Right lobe of liver (tissue), 6 donors: Measurements from ENCODE around the gene MDFI. TPM values are rescaled to one million over a fixed set of nuclear protein-coding genes. Genes with fewer than 3 reads are reported as not detected.

Source experiments
- ATAC-seq, 4 donors: fragments of 200-7000 bp; cut with Tn5 transposase; one replicate each; pipeline ENCODE4 v1.9.1; 2020; ENCODE audit warnings: mild to moderate bottlenecking in 4 of 4, moderate library complexity in 4 of 4
- DNase-seq, 3 donors: peaks; one replicate each; pipeline ENCODE4 v3.0.0-alpha.2; 2020
- H3K27ac ChIP-seq, 3 donors: fragments of 200-600 bp; one replicate each; pipeline ENCODE4 v1.8.0; 2022
- H3K27me3 ChIP-seq, 2 donors: fragments of 200-600 bp; one replicate each; pipeline ENCODE4 v1.8.0; 2022
- H3K36me3 ChIP-seq, 4 donors: fragments of 200-600 bp; sonication (generic) in 1 of 4; one replicate each; pipeline versions ENCODE4 v1.5.1 to v1.8.0; 2017 to 2022; ENCODE audit warnings: control low read depth in 1 of 4
- H3K4me1 ChIP-seq, 4 donors: fragments of 200-600 bp; sonication (generic) in 1 of 4; one replicate each; pipeline versions ENCODE4 v1.5.1 to v1.8.0; 2017 to 2022; ENCODE audit warnings: control low read depth in 1 of 4
- H3K4me3 ChIP-seq, 3 donors: fragments of 200-600 bp; one replicate each; pipeline ENCODE4 v1.8.0; 2022
- H3K9me3 ChIP-seq, 4 donors: fragments of 200-600 bp; sonication (generic) in 1 of 4; one replicate each; pipeline versions ENCODE4 v1.5.1 to v1.8.0; 2017 to 2022; ENCODE audit warnings: control low read depth in 1 of 4
- POLR2A ChIP-seq: fragments of 450-650 bp; IDR thresholded peaks from one replicate; pipeline ENCODE4 v1.6.1; 2017; ENCODE audit warnings: antibody characterized with exemption, mild to moderate bottlenecking
- WGBS: methylation state at CpG from one replicate; pipeline ENCODE4 v1.1.6; 2018; ENCODE audit warnings: low coverage, low lambda C conversion rate; ENCODE audit not compliant: insufficient coverage; ENCODE audit errors: missing lambda C conversion rate; 5-methylcytosine and 5-hydroxymethylcytosine counted together
- intact Hi-C, 2 donors: fragments of 100-400 bp; cut with DNase I; formaldehyde crosslinking; loops; one replicate each; pipeline versions ENCODE4 v1.11.2 to v1.14.1; 2022
- total RNA-seq, 6 experiments: library from RNA; depleted of rRNA in 2 of 6; stranded (reverse); fragments of >200 nt in 2 of 6; fragmentation: NEBNext Ultra II Directional in 3 of 6; extraction: Animal tissue kit (Norgen Biotek cat#: 25700) in 3 of 6; gene quantifications; one replicate each; pipeline versions ENCODE4 v1.1.0 to v1.2.4, GENCODE V29; 2016 to 2023
- TF ChIP-seq, protein P1 (sequence below), 4 donors: fragments of 200-600 bp in 3 of 4; fragments of 450-650 bp in 1 of 4; IDR thresholded peaks; one replicate each; pipeline versions ENCODE4 v1.5.1 to v1.8.0; 2016 to 2022; ENCODE audit warnings: antibody characterized with exemption in 4 of 4, mild to moderate bottlenecking in 2 of 4
- donor health status: DM: no; HTN: yes; CAD: no.
- donor health status: DM: no; HTN: no; CAD: no.
- donor health status: DM: no; HTN: no; CAD: no.
- donor health status: DM: no; HTN: yes; CAD: no.
- donor health status: DM: no; HTN: yes; CAD: no.

Gene MDFI
- total RNA-seq, 6 experiments from 2014 or later: 0.29 to 2.4 (median 1.1) TPM; not detected in 3

DNA sequence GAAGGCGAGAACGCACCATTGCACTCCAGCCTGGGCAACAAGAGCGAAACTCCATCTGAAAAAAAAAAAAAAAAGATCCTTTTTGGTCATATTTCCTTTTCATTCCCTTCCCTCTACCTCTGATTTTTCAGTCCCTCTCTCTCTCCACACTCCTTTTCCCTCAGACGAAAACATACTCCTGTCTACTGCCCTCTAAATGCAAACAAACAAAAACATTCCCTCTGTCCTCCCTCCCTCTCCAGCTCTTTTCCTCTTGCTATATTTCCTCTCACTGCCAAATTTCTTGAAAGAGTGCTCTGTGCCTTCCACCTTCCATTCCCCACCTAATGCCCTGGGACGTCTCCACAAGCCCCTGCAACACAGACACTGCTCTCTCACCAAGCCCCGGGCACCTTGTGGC lies 14.9 kb upstream of the MDFI start:
- no peak for ATAC-seq
- H3K27ac ChIP-seq: no peak overlapping the region
- 78% methylated on average over 3 of the region's 6 CpGs for WGBS
- no peak for TF ChIP-seq POLR2A
- TF ChIP-seq, protein P1, sequence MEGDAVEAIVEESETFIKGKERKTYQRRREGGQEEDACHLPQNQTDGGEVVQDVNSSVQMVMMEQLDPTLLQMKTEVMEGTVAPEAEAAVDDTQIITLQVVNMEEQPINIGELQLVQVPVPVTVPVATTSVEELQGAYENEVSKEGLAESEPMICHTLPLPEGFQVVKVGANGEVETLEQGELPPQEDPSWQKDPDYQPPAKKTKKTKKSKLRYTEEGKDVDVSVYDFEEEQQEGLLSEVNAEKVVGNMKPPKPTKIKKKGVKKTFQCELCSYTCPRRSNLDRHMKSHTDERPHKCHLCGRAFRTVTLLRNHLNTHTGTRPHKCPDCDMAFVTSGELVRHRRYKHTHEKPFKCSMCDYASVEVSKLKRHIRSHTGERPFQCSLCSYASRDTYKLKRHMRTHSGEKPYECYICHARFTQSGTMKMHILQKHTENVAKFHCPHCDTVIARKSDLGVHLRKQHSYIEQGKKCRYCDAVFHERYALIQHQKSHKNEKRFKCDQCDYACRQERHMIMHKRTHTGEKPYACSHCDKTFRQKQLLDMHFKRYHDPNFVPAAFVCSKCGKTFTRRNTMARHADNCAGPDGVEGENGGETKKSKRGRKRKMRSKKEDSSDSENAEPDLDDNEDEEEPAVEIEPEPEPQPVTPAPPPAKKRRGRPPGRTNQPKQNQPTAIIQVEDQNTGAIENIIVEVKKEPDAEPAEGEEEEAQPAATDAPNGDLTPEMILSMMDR (IDR thresholded peaks at IDR 0.05): no peak
- no peaks in the 10 kb centered on the region for H3K4me1 ChIP-seq
- no peaks in the 10 kb centered on the region for H3K27me3 ChIP-seq
- H3K9me3 ChIP-seq: no peaks in the 10 kb centered on the region
- intact Hi-C loops: no loop called here
- DNase-seq: no peak
- H3K36me3 ChIP-seq: no peaks in the 10 kb centered on the region
- H3K4me3 ChIP-seq: no peak overlapping the region

DNA sequence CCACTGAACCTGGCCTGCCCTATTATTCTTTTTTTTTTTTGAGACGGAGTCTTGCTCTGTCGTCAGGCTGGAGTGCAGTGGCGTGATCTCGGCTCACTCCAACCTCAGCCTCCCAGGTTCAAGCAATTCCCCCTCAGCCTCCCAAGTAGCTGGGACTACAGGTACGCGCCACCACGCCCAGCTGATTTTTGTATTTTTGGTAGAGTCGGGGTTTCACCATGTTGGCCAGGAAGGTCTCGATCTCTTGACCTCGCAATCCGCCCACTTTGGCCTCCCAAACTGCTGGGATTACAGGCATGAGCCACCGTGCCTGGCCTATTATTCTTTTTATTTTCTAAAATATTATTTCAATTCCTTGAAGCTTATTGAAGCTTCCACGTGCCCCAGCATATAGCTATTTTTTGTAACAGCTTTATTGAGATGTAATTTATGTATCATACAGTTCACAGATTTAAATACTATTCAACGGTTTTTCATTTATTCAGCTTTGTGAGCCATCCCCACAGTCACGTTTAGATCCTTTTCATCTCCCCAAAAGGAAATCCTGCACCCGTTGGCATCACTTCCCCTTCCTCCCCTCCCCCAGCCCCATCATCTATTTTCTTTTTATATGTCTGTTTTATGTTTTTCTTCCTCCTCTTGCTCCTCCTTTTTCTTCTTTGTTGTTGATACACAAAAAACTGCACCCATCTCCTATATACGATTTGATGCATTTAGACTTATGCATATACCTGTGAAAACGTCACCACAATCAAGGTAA lies 13.5 kb upstream of the MDFI start:
- H3K36me3 ChIP-seq: no peaks in the 10 kb centered on the region
- no peak overlapping the region for H3K4me3 ChIP-seq
- no peaks in the 10 kb centered on the region for H3K4me1 ChIP-seq
- no peak overlapping the region for H3K27ac ChIP-seq
- TF ChIP-seq, protein P1 (IDR thresholded peaks at IDR 0.05): no peak
- no peak for TF ChIP-seq POLR2A
- no peaks in the 10 kb centered on the region for H3K27me3 ChIP-seq
- intact Hi-C loops: no loop called here
- DNase-seq: no peak
- ATAC-seq: no peak
- no peaks in the 10 kb centered on the region for H3K9me3 ChIP-seq
- 73% methylated on average over 16 of the region's 18 CpGs for WGBS

DNA sequence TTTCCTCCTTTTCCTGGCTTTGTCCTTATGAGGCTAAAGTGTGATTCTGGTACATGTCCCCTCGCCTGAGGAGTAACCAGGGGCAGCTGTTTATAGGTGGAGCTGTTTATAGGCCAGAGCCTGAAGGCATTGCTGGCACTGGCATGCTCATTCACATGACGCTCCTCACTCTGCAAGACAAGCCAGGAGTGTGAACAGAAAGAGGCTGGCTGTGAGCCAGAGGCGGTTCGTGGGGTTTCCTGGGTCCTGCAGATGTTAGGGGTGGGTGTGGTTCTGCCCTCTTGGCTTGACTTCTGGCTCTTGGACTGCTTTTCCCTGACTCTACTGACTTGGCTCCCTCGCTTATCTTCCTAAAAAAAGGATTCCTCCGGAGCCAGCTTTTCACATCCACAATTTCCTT lies 12.8 kb upstream of the MDFI start:
- no peaks in the 10 kb centered on the region for H3K9me3 ChIP-seq
- H3K4me1 ChIP-seq: no peaks in the 10 kb centered on the region
- no peaks in the 10 kb centered on the region for H3K27me3 ChIP-seq
- WGBS: 48% methylated on average over 6 of the region's 6 CpGs
- DNase-seq (no peak), ATAC-seq (no peak)
- no peak for TF ChIP-seq POLR2A
- TF ChIP-seq, protein P1 (IDR thresholded peaks at IDR 0.05): no peak
- H3K27ac ChIP-seq: no peak overlapping the region
- no peaks in the 10 kb centered on the region for H3K36me3 ChIP-seq
- no peak overlapping the region for H3K4me3 ChIP-seq
- intact Hi-C loops: no loop called here

DNA sequence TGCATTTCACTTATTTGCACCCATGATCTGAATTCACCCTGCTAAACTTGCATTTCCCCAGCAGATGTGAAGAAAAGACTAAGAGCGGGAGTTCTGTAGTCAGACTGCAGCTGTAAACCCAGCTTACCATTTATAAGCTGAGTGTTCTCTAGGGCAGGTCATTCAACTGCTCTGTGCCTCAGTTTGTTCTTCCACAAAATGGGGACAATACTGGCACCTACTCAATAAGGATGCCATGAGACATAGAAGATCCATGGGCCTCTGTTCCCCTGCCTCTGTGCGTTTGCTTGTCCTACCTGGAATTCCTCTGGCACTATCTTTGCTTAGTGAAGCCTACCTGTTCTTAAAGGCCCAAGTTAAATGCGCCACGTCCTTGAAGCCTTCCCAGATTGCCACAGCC lies 12.2 kb upstream of the MDFI start:
- TF ChIP-seq, protein P1 (IDR thresholded peaks at IDR 0.05): no peak
- TF ChIP-seq POLR2A: no peak
- Histone ChIP-seq H3K4me1 (no peaks in the 10 kb centered on the region), H3K4me3 (no peak overlapping the region), H3K36me3 (no peaks in the 10 kb centered on the region), H3K27ac (no peak overlapping the region), H3K27me3 (no peaks in the 10 kb centered on the region), H3K9me3 (no peaks in the 10 kb centered on the region)
- no peak for DNase-seq
- ATAC-seq: no peak
- intact Hi-C loops: no loop called here
- 78% methylated on average over 4 of the region's 4 CpGs for WGBS
